ENCODE results near the gene ISOC2. TPM values are rescaled to one million over a fixed set of nuclear protein-coding genes. Genes with fewer than 3 reads are reported as not detected.
A peak's percentile ranks its signal among the peaks of the same experiment; 100 is the strongest.

ISOC2 gene
- total and polyA plus RNA-seq, 2 donors (not counting 3 experiments of a cell fraction or from before 2014, with no cell fraction given), result 49.3 to 68.7 TPM

DNA sequence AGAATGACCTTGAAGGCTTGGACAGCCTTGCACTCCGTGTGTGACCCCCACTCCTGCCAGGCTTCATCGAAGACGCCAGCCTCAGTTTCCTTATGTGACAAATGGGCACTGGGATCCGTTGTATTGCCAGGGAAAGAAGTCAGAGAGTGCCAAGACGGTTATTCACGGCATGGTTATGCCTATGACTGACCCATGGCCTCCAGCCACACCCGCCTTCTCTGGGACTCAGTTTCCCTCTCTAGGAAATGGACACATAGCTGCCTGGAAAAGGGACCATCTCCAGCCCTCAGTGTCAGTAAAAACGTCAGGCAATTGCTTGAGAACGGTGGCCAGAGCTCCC is 52.9 kb downstream of the ISOC2 start:
- BruUV-seq (replicated peaks), result TSS peak; percentile 95
- POLR2A ChIA-PET, result no interaction called here
- no peak for DNase-seq (ENCODE audit: low read depth, low spot score)
- peak overlapping the region in 2 of 3 experiments; percentile 28 to 30 for H3K4me3 ChIP-seq (replicated peaks in 1 of 3; ENCODE audit: insufficient read depth in 1 of 3, low read depth in 1 of 3, low read length in 3 of 3)
- peaks cover 34% of the 10 kb centered on the region for H3K79me2 ChIP-seq (ENCODE audit: control insufficient read depth, insufficient read depth, low read length)
- no peaks in the 10 kb centered on the region for H3K9me3 ChIP-seq (replicated peaks; ENCODE audit: control insufficient read depth, insufficient read depth, low read length)
- peak overlapping the region; percentile 90 for H2AFZ ChIP-seq (ENCODE audit: low read depth, low read length)
- peak overlapping the region; percentile 64 for H3K4me2 ChIP-seq (ENCODE audit: insufficient read depth, low read length)
- TF ChIP-seq POLR2A (IDR thresholded peaks at IDR 0.05; ENCODE audit: low read depth, low read length) (no peak), MYC (IDR thresholded peaks at IDR 0.05; ENCODE audit: low read depth, low read length) (no peak), JUN (IDR thresholded peaks at IDR 0.05; ENCODE audit: borderline replicate concordance, insufficient read depth, insufficient read length, low read depth) (no peak), EZH2 (IDR thresholded peaks at IDR 0.05; ENCODE audit: borderline replicate concordance, low read depth, low read length, severe bottlenecking) (no peak), FOS (IDR thresholded peaks at IDR 0.05; ENCODE audit: borderline replicate concordance, insufficient read depth, low read length) (no peak), POLR2AphosphoS5 (IDR thresholded peaks at IDR 0.05; ENCODE audit: insufficient read depth, low read depth, low read length) (no peak), GATA2 (IDR thresholded peaks at IDR 0.05; ENCODE audit: insufficient read depth, insufficient read length, low read depth, low read length) (no peak)
- TF ChIP-seq, protein P1, sequence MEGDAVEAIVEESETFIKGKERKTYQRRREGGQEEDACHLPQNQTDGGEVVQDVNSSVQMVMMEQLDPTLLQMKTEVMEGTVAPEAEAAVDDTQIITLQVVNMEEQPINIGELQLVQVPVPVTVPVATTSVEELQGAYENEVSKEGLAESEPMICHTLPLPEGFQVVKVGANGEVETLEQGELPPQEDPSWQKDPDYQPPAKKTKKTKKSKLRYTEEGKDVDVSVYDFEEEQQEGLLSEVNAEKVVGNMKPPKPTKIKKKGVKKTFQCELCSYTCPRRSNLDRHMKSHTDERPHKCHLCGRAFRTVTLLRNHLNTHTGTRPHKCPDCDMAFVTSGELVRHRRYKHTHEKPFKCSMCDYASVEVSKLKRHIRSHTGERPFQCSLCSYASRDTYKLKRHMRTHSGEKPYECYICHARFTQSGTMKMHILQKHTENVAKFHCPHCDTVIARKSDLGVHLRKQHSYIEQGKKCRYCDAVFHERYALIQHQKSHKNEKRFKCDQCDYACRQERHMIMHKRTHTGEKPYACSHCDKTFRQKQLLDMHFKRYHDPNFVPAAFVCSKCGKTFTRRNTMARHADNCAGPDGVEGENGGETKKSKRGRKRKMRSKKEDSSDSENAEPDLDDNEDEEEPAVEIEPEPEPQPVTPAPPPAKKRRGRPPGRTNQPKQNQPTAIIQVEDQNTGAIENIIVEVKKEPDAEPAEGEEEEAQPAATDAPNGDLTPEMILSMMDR (IDR thresholded peaks at IDR 0.05; ENCODE audit: extremely low read depth in 1 of 2, insufficient read depth in 1 of 2, low read depth in 1 of 2, low read length in 2 of 2), result no peak
- TF ChIP-seq, protein P2, sequence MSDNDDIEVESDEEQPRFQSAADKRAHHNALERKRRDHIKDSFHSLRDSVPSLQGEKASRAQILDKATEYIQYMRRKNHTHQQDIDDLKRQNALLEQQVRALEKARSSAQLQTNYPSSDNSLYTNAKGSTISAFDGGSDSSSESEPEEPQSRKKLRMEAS (IDR thresholded peaks at IDR 0.05; ENCODE audit: insufficient read depth, insufficient read length), result no peak
- peak overlapping the region; percentile 76 for H3K27ac ChIP-seq (ENCODE audit: insufficient read depth, low read depth, low read length)
- peaks cover 2 to 5% of the 10 kb centered on the region in 2 experiments for H3K27me3 ChIP-seq (ENCODE audit: control insufficient read depth in 2 of 2, insufficient read depth in 2 of 2, low read length in 2 of 2)
- H3K9ac ChIP-seq (replicated peaks; ENCODE audit: extremely low read depth, insufficient read depth, low read length), result peak overlapping the region; percentile 35
- peaks cover 13% of the 10 kb centered on the region for H3K4me1 ChIP-seq (ENCODE audit: control insufficient read depth, extremely low read depth, insufficient read depth, low read length)
- H3K36me3 ChIP-seq (ENCODE audit: control insufficient read depth in 2 of 2, extremely low read depth in 1 of 2, insufficient read depth in 2 of 2, low read length in 2 of 2), result peaks cover 0 to 4% of the 10 kb centered on the region in 2 experiments
- H3K9me1 ChIP-seq (replicated peaks; ENCODE audit: control insufficient read depth, extremely low read depth, insufficient read depth, low read length), result no peaks in the 10 kb centered on the region
- dilution Hi-C loops (cut with MboI; ENCODE audit: extremely low pct_ligation_motif_present, low sequenced_read_pairs), result no loop called here
- peak; percentile 4 for FAIRE-seq
- CTCF ChIA-PET, result no interaction called here
- intact Hi-C loops (cut with micrococcal nuclease), result loop anchor here (1.0 to 2.0 kb wide), 6 partner anchors 23 to 268 kb away; partner anchors contain the start of genes ISOC2, KMT5C, PPP6R1 and RPL28
- H4K20me1 ChIP-seq (replicated peaks; ENCODE audit: control insufficient read depth, extremely low read depth, insufficient read depth, low read length), result no peaks in the 10 kb centered on the region
